Inflammatory macrophage (primary cell): ENCODE results near the gene PTGIS.
A peak's percentile ranks its signal among the peaks of the same experiment; 100 is the strongest.
"Not testable (repeated sequence)": the region's sequence is repeated elsewhere in the genome, so short reads cannot be mapped to it uniquely, and the experiment has no call there.

ENCODE experiments used
- DNase-seq, 2 donors: peaks; one replicate each; pipeline ENCODE4 v3.0.0-alpha.2; 2020 to 2022
- total RNA-seq, 18 experiments: gene quantifications; one replicate each; lab custom pipeline; 2026; ENCODE audit warnings: mixed read lengths in 6 of 18, inconsistent platforms in 2 of 18; lab: John Stamatoyannopoulos, UW

The PTGIS gene
- total RNA-seq = 0 to 0.12 (median 0) reads per million in 18 experiments

DNA sequence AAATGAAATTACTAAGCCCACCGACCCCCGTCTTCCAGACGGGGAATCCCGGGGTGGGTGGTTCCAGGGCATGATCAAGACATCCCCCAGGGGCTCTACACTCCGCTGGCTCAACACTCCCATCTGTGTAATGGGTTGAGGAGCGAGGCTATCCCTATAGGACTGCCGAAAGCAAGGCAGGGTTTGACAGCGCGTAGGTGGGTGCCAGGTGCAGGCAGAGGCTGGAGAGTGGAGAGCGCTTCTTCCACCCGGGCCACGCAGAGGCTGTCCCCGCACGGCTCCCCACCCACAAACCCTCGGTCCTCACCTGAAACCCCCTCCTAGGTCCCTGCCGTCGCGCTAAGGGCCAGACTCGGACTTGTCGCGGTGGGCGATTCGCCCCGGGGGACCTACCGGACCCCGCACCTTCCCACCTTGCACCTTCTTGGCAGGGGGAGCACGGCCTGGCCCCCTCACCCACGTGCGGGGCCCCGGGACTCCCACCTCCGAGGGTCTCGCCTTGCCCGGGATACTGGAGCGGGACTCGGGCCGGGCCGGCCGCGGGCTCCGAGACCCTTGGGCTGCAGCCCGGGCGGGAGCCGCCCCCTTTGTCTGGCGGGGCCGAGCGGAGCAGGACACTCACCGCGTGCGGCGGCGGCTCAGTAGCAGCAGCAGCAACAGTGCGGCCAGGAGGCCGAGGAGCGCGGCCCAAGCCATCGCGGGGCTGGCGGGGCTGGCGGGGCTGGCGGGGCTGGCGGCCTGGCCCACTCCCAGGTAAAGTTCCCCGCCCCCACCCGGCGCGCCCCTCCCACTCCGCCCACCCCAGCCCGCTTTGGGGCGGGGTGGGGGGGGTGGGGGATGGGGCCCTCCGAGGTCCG lies at the start of gene PTGIS:
TSS of gene PTGIS (minus strand) at position 717 of the 857 bp plus-strand sequence. CDS start at position 696, 21 bp downstream.
- no peak for DNase-seq

- not testable (repeated sequence) for DNase-seq
These were observed 49.5 kb upstream of the PTGIS start for GRCh38 chr20:49617394-49617793.

GRCh38 chr20:49616154-49617007 lies 48.4 kb upstream of the PTGIS start:
- peak; percentile 29 to 32 for DNase-seq

GRCh38 chr20:49615401-49616153 lies 47.6 kb upstream of the PTGIS start:
- DNase-seq = no peak

DNA sequence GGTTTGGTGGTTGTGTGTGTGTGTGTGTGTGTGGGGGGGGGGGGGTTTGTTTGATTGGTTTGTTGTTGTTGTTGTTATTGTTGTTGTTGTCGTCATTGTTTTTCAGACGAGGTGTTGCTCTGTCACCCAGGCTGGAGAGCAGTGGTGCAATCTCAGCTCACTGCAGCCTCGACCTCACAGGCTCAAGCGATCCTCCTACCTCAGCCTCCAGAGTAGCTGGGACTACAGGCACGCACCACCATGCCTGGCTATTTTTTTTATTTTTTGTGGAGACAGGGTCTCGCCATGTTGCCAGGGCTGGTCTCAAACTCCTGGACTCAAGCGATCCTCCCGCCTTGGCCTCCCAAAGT lies 47.1 kb upstream of the PTGIS start:
- not testable (repeated sequence) for DNase-seq

DNA sequence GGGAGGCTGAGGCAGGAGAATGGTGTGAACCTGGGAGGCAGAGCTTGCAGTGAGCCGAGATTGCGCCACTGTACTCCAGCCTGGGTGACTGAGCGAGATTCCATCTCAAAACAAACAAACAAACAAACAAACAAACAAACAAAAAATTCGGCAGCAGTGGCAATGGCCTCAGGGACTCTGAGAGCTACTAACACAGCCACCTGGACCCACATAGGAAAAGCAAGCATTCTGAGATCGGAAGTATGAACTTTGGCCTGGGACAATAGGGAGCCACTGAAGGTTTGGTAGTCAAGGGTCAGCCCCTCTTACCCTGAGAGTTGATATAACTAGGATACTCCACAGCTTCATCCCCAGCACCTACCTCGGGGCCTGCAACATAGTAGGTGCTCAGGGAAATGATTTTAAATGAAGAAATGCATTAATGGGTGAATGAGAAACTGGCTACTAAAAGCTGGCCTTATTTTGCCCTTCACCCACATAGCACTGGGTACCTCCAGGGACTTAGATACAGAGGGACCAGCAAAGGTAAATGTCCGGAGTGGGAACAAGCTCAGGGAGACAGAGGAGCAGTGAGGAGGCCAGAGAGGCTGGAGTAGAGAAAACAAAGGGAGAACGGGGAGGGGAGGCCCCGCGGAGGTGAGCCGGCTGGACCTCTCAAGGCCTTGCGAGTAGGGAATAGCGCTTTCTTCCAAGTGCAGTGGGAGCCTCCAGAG lies 46.6 kb upstream of the PTGIS start:
- DNase-seq = no peak

- no peak for DNase-seq
These were observed 44.3 kb upstream of the PTGIS start for GRCh38 chr20:49612127-49612738.

GRCh38 chr20:49611539-49612126 lies 43.7 kb upstream of the PTGIS start:
- DNase-seq = not testable (repeated sequence)

- DNase-seq = peak; percentile 62 to 71
These were observed 43.0 kb upstream of the PTGIS start for GRCh38 chr20:49610691-49611538.

GRCh38 chr20:49608752-49609670 lies 41.1 kb upstream of the PTGIS start:
- DNase-seq = peak; percentile 27 to 49

DNA sequence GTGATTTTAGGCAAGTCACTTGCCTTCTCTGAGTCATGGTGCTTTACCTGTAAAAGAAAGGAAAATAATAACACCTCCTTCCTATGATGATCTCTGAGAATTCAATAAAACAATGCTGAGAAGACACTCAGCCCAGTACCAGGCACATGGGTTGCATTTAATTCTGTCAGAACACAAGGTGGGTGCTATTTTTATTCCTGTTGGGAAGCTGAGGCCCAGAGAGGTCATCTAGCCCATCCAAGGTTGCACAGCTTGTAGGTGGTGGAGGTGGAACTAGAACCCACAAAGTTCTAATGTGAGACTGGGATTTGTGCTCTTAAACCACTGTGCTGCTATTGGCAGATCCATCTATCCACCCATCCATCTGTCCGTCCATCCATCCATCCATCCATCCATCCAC lies 39.6 kb upstream of the PTGIS start:
- no peak for DNase-seq

- DNase-seq = peak in 1 of 2 donors; percentile 22
These were observed 35.3 kb upstream of the PTGIS start for GRCh38 chr20:49603209-49603627.

DNA sequence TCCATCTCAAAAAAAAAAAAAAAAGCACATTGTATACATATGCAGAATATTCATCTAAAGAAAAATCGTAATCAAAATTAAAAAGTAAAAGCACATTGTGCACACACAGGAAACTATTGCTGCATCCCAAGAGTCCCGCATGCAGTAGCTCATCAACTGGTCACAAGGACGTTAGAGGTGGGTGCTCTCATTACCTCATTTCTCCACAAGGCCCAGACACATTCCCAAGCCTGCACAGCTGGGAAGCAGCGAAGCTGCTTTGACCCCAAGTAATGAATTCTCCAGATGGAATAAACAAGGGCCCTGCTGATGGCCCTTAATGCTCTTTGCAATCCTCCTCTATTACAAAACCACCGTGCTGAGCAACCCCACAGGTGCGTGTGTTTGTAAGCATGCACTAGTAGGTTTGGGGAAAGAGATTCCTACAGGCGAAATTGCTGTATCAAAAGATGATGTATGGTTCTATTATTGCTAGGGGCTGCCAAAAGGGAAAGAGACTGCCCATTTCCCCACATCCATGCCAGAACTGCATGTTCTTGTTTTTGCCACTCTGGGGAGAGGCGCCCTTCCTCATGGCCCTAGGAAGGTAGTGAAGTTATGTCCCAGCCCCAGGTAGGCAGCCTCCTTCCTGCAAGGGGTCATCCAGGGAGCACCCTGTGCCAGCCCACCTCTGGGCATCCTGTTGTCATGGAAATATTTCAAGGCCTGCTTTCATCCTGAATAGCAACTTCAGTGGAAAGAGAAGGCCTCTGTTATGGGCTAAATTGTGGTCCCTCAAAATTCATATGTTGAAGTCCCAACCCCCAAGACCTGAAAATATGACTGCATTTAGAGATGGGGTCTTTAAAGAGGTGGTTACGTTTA lies 34.6 kb upstream of the PTGIS start:
- no peak for DNase-seq

GRCh38 chr20:49601153-49601924 lies 33.4 kb upstream of the PTGIS start:
- no peak for DNase-seq

DNA sequence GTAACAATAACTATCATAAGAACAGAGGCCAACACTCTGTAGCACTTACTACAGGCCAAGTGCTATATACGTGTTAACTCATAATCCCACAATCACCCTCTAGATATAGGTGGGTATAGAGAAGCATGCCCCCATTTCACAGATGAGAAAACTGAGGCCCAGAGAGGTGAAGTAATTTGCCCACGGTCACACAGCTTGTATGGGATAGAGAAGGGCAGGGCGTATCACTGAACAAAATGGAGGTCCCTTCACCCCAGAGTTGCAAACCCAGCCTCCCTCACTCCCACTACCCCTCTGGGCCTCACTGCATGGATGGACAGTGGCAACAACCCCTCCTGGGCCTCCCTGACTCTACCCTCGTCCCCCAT lies 31.8 kb upstream of the PTGIS start:
- DNase-seq = no peak

GRCh38 chr20:49597825-49598395 lies 30.0 kb upstream of the PTGIS start:
- no peak for DNase-seq
